ENCODE measurements around the gene CD226.

GRCh38 chr18:69995774-69996173 is 48.1 kb upstream of the CD226 start:
- TF ChIP-seq EP300 (IDR thresholded peaks at IDR 0.05) (no peak), CTCF (IDR thresholded peaks at IDR 0.05) (no peak)

Measured in suprapubic skin (tissue), 3 donors.